Right lobe of liver (tissue), 4 donors: Measurements from ENCODE around the gene SLC25A10.

Experiments
- CTCF ChIP-seq, 4 donors: fragments of 200-600 bp in 3 of 4; fragments of 450-650 bp in 1 of 4; IDR thresholded peaks; one replicate each; pipeline versions ENCODE4 v1.5.1 to v1.8.0; 2016 to 2022; ENCODE audit warnings: antibody characterized with exemption in 4 of 4, mild to moderate bottlenecking in 2 of 4
- POLR2A ChIP-seq: fragments of 450-650 bp; IDR thresholded peaks from one replicate; pipeline ENCODE4 v1.6.1; 2017; ENCODE audit warnings: antibody characterized with exemption, mild to moderate bottlenecking
- donor health status: DM: no; HTN: no; CAD: no.
- donor health status: DM: no; HTN: no; CAD: no.
- donor health status: DM: no; HTN: yes; CAD: no.

- TF ChIP-seq CTCF (IDR thresholded peaks at IDR 0.05) (no peak), POLR2A (no peak)
Measured at GRCh38 chr17:81703747-81704654, 8.1 kb upstream of the SLC25A10 start.
